ENCODE data around the gene RTN4IP1.

RTN4IP1 gene

DNA sequence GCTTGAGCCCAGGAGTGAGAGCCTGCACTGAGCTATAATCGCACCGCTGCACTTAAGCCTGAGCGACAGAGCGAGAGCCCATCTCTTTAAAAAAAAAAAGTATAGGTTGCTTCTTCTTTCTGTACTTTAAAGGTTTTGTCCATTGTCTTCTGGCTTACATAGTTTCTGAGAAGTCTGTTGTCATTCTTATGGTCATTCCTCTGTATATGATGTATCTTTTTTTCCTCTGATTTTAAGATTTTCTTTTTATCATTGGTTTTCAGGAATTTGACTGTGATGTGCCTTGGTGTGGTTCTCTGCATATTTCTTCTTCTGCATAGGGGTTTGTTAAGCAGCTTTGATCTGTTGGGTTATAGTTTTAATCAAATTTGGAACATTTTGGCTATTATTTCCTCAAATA is 29.2 kb upstream of the RTN4IP1 start:
- no peaks in the 10 kb centered on the region for H3K4me1 ChIP-seq (ENCODE audit: insufficient read depth, low read length, poor library complexity, severe bottlenecking)
- H3K36me3 ChIP-seq (ENCODE audit: insufficient read depth, low read length), result peaks cover 68% of the 10 kb centered on the region
- no peaks in the 10 kb centered on the region for H3K9me2 ChIP-seq (replicated peaks; ENCODE audit: low read depth, low read length)
- no peak for TF ChIP-seq EZH2phosphoT487 (IDR thresholded peaks at IDR 0.05; ENCODE audit: borderline replicate concordance)
- TF ChIP-seq, protein P1, sequence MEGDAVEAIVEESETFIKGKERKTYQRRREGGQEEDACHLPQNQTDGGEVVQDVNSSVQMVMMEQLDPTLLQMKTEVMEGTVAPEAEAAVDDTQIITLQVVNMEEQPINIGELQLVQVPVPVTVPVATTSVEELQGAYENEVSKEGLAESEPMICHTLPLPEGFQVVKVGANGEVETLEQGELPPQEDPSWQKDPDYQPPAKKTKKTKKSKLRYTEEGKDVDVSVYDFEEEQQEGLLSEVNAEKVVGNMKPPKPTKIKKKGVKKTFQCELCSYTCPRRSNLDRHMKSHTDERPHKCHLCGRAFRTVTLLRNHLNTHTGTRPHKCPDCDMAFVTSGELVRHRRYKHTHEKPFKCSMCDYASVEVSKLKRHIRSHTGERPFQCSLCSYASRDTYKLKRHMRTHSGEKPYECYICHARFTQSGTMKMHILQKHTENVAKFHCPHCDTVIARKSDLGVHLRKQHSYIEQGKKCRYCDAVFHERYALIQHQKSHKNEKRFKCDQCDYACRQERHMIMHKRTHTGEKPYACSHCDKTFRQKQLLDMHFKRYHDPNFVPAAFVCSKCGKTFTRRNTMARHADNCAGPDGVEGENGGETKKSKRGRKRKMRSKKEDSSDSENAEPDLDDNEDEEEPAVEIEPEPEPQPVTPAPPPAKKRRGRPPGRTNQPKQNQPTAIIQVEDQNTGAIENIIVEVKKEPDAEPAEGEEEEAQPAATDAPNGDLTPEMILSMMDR (conservative IDR thresholded peaks at IDR 0.05; ENCODE audit: low read length), result no peak
- no peak overlapping the region for H3K9ac ChIP-seq (ENCODE audit: low read depth, low read length, poor library complexity, severe bottlenecking)
- H3K4me3 ChIP-seq (ENCODE audit: low read length, poor library complexity, severe bottlenecking), result no peak overlapping the region
- H2AFZ ChIP-seq (ENCODE audit: low read length), result no peak overlapping the region
- H3K79me2 ChIP-seq (ENCODE audit: insufficient read depth, low read length), result no peaks in the 10 kb centered on the region
- peaks cover 4% of the 10 kb centered on the region for H3K9me3 ChIP-seq (ENCODE audit: insufficient read depth, low read depth, low read length)
- no peaks in the 10 kb centered on the region for H3F3A ChIP-seq (ENCODE audit: low read depth)
- H4K20me1 ChIP-seq (ENCODE audit: insufficient read depth, low read length, poor library complexity, severe bottlenecking), result no peaks in the 10 kb centered on the region
- H3K4me2 ChIP-seq (ENCODE audit: low read depth, low read length, poor library complexity, severe bottlenecking), result no peak overlapping the region
- H3K27me3 ChIP-seq (ENCODE audit: insufficient read depth, low read length, poor library complexity, severe bottlenecking), result no peaks in the 10 kb centered on the region

DNA sequence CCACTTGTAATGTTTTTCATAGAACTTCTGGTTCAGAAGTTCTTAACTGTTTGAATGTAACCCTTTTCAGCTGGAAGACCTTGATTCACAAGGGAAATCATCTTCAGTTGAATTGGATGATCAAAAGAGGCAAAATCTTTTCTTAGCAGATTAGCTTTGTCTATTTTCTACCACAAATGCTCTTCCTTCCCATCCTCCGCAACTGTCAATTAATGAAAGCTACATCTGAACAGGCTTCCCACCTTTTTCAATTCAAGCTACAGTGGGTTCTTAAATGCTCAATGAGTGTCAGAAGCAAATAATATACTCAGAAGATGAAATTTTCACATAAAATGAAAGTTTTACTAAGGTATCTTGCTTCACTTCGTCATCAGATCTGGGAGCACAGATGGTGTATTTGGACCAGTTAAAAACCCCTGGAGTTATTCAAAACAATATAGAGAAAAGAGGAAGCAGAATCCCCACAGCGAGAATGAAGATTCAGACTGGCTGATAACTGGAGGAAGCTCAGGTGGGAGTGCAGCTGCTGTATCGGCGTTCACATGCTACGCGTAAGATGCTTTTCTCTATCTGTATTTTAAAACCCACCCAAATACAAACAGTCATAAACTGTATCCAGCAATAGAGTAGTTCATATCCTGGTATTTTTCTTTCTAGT is 19.5 kb upstream of the RTN4IP1 start:
- H3K79me2 ChIP-seq (ENCODE audit: insufficient read depth, low read length), result no peaks in the 10 kb centered on the region
- H2AFZ ChIP-seq (ENCODE audit: low read length), result no peak overlapping the region
- no peaks in the 10 kb centered on the region for H3K9me2 ChIP-seq (replicated peaks; ENCODE audit: low read depth, low read length)
- H3K36me3 ChIP-seq (ENCODE audit: insufficient read depth, low read length), result peaks cover 66% of the 10 kb centered on the region
- no peaks in the 10 kb centered on the region for H3F3A ChIP-seq (ENCODE audit: low read depth)
- no peaks in the 10 kb centered on the region for H4K20me1 ChIP-seq (ENCODE audit: insufficient read depth, low read length, poor library complexity, severe bottlenecking)
- no peaks in the 10 kb centered on the region for H3K4me1 ChIP-seq (ENCODE audit: insufficient read depth, low read length, poor library complexity, severe bottlenecking)
- no peak for TF ChIP-seq EZH2phosphoT487 (IDR thresholded peaks at IDR 0.05; ENCODE audit: borderline replicate concordance)
- TF ChIP-seq, protein P1 (conservative IDR thresholded peaks at IDR 0.05; ENCODE audit: low read length), result no peak
- H3K9ac ChIP-seq (ENCODE audit: low read depth, low read length, poor library complexity, severe bottlenecking), result no peak overlapping the region
- no peak overlapping the region for H3K4me2 ChIP-seq (ENCODE audit: low read depth, low read length, poor library complexity, severe bottlenecking)
- no peaks in the 10 kb centered on the region for H3K27me3 ChIP-seq (ENCODE audit: insufficient read depth, low read length, poor library complexity, severe bottlenecking)
- H3K9me3 ChIP-seq (ENCODE audit: insufficient read depth, low read depth, low read length), result no peaks in the 10 kb centered on the region
- no peak overlapping the region for H3K4me3 ChIP-seq (ENCODE audit: low read length, poor library complexity, severe bottlenecking)

DNA sequence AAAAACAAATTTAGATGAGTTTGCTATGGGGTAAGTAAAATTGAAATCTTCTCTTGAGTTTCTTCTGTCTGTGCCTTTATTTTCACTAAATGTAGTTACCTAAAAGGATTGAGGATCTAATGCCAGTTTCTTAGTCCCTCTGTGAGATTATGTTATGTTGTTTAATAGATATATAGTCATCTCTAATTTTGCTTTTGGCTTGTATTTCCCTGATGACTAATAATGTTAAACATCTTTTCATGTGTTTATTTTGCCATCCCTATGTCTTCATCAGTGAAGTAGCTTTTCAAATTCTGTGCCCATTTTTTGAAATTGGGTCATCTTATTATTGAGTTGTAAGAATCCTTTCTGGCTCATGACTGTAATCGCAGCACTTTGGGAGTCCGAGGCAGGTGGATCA is 13.8 kb upstream of the RTN4IP1 start:
- no peak overlapping the region for H2AFZ ChIP-seq (ENCODE audit: low read length)
- H3K4me1 ChIP-seq (ENCODE audit: insufficient read depth, low read length, poor library complexity, severe bottlenecking), result peaks cover 5% of the 10 kb centered on the region
- H3K27me3 ChIP-seq (ENCODE audit: insufficient read depth, low read length, poor library complexity, severe bottlenecking), result no peaks in the 10 kb centered on the region
- H3K4me3 ChIP-seq (ENCODE audit: low read length, poor library complexity, severe bottlenecking), result no peak overlapping the region
- no peak overlapping the region for H3K4me2 ChIP-seq (ENCODE audit: low read depth, low read length, poor library complexity, severe bottlenecking)
- no peaks in the 10 kb centered on the region for H3F3A ChIP-seq (ENCODE audit: low read depth)
- no peaks in the 10 kb centered on the region for H3K9me3 ChIP-seq (ENCODE audit: insufficient read depth, low read depth, low read length)
- no peaks in the 10 kb centered on the region for H3K9me2 ChIP-seq (replicated peaks; ENCODE audit: low read depth, low read length)
- H3K9ac ChIP-seq (ENCODE audit: low read depth, low read length, poor library complexity, severe bottlenecking), result no peak overlapping the region
- peaks cover 52% of the 10 kb centered on the region for H3K36me3 ChIP-seq (ENCODE audit: insufficient read depth, low read length)
- peaks cover 18% of the 10 kb centered on the region; the same call in 1 of the 2 replicates for H3K79me2 ChIP-seq (ENCODE audit: insufficient read depth, low read length)
- TF ChIP-seq, protein P1 (conservative IDR thresholded peaks at IDR 0.05; ENCODE audit: low read length), result no peak
- no peak for TF ChIP-seq EZH2phosphoT487 (IDR thresholded peaks at IDR 0.05; ENCODE audit: borderline replicate concordance)
- no peaks in the 10 kb centered on the region for H4K20me1 ChIP-seq (ENCODE audit: insufficient read depth, low read length, poor library complexity, severe bottlenecking)
